Neural progenitor cell (in vitro differentiated cells): ENCODE results near the gene NPRL2.

Source experiments
- EZH2phosphoT487 ChIP-seq: fragments of 200-600 bp; sonication (generic); IDR thresholded peaks from 2 replicates; pipeline ENCODE4 v1.6.1; 2017; ENCODE audit warnings: antibody characterized with exemption
- TF ChIP-seq, protein P1 (sequence below): fragments of 200-600 bp; sonication (generic); IDR thresholded peaks from 2 replicates; pipeline ENCODE4 v1.5.1; 2017; ENCODE audit warnings: antibody characterized with exemption, mild to moderate bottlenecking

- TF ChIP-seq, protein P1, sequence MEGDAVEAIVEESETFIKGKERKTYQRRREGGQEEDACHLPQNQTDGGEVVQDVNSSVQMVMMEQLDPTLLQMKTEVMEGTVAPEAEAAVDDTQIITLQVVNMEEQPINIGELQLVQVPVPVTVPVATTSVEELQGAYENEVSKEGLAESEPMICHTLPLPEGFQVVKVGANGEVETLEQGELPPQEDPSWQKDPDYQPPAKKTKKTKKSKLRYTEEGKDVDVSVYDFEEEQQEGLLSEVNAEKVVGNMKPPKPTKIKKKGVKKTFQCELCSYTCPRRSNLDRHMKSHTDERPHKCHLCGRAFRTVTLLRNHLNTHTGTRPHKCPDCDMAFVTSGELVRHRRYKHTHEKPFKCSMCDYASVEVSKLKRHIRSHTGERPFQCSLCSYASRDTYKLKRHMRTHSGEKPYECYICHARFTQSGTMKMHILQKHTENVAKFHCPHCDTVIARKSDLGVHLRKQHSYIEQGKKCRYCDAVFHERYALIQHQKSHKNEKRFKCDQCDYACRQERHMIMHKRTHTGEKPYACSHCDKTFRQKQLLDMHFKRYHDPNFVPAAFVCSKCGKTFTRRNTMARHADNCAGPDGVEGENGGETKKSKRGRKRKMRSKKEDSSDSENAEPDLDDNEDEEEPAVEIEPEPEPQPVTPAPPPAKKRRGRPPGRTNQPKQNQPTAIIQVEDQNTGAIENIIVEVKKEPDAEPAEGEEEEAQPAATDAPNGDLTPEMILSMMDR: no peak
- no peak for TF ChIP-seq EZH2phosphoT487
Observed at GRCh38 chr3:50385754-50386153, 35.2 kb upstream of the NPRL2 start.
